Activated CD8-positive, alpha-beta memory T cell treated with anti-CD3 and anti-CD28 coated beads, Interleukin-2, amount 50 U/mL, for 1 hour (primary cell): ENCODE results near the gene KDELR1.
A peak's percentile ranks its signal among the peaks of the same experiment; 100 is the strongest.

Experiments
- DNase-seq: peaks from one replicate; pipeline ENCODE4 v3.0.0-alpha.2; 2020; ENCODE audit errors: extremely low read depth

The KDELR1 gene

GRCh38 chr19:48371367-48371766 is 20.0 kb downstream of the KDELR1 start:
- no peak for DNase-seq

GRCh38 chr19:48370955-48371354 is 20.4 kb downstream of the KDELR1 start:
- DNase-seq: no peak

DNA sequence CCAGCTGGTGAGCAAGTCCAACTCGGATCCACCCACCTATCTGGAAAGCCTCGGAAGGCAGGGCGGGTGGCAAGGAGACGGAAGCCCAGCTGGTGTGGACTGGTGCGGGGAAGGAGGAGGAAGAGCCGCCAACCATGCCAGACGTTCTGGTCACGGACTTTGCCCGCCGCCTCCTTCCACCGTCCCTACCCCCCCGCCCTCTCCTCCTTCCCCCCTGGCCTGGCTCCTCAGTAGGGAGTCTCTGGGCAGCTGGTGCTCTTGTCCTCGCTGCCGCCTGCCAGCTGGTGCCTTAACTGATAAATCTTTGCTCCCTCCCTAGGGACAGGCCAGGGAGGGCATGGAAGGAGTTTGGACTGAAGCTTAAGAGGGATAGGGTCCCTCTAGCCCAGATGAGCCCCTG is 22.4 kb downstream of the KDELR1 start:
- no peak for DNase-seq

GRCh38 chr19:48367855-48368254 is 23.5 kb downstream of the KDELR1 start:
- no peak for DNase-seq

GRCh38 chr19:48365602-48366001 is 25.7 kb downstream of the KDELR1 start:
- no peak for DNase-seq

DNA sequence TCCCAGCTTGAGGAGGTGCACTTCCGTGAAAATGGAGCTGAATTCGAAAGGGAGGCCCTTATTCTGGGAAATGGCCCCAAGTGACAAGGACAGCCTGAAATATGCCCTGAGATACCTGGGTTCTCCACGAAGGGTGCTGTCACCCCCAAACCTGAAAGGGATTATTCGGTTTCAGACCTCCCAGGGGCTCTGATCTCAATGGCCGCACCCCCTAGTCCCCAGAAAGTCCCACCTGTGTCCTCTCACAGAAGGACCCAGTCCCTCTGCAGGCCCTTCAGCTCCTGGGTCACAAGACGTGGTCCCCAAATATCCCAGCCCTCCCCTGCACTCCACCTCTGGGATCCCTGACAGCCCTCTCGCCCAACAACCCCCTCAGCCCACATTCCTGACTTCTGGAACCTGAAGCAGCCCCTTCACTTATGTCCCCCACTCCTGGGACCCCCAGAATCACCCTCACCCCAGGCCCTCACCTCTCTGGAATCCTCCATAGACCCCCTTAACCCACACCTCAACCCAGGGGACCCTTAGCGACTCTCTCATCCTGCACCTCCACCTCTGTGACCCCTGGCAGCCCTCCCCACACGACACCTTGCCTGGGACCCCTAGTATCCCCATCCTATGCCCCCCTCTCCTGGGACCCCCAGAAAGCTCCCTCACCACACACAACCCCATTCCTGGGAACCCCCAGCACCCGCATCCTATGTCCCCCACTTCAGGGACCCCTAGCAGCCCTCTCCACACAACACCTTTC is 26.6 kb downstream of the KDELR1 start:
- DNase-seq: no peak

DNA sequence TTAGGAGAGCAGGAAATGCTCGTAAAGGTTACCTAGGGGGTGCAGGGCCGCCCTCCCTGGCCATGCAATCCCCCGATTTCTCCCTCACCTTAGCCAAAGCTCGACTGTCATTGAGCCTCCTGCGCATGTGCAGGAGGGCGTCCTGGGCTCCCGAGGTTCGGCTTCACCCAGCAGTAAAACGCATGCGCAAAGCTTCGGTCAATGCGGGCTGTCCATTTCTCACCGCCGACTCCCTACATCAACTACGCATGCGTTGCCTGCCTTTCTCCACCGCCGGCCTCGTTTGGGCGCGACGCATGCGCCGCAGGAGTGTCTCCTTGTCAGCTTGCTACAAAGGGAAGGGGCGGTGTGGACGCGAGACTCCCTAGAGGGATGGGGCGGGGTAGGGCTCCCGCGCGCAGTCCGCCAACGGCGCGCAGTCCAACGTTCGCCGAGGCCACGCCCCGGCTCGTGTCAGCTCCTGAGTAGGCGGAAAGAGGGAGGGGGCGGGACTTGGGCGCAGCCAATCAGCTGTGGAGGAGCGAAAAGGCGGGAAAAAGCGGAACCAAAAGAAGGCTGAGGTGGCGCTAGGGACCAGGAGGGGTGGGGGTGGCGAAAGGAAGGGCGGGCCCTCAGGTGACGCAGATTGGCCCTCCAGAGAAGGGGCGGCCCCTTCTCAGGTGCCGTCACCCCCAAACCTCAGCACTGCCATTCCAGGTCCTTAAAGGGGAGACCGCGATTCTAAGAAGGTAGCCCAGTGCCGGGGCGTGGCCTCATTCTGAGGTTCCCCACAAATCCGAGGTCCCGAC is 27.3 kb downstream of the KDELR1 start, which contains the start of the genes SYNGR4 and TMEM143:
TSS of gene SYNGR4 (plus strand) at position 558 of the 788 bp plus-strand sequence. CDS start 1,476 bp downstream, outside the sequence.
TSS of gene TMEM143 (minus strand) at position 131 of the 788 bp plus-strand sequence. CDS start at position 111, 20 bp downstream.
- peak; percentile 97 for DNase-seq

DNA sequence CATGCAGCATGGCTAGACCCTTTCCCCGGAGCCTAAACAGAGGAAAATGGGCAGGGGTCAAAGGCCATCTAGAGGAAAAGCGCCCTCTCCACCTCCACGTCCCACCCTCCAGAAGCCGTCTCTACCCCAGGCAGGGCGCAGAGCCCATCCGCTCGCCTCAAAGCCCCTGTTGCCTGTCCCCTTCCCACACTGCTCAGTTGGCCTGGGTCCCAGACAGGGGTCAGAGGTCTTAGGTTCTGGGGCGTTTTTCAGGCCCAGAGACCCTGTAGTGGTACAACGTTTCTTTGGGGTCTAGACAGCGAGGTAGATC is 27.9 kb downstream of the KDELR1 start:
- DNase-seq: no peak

DNA sequence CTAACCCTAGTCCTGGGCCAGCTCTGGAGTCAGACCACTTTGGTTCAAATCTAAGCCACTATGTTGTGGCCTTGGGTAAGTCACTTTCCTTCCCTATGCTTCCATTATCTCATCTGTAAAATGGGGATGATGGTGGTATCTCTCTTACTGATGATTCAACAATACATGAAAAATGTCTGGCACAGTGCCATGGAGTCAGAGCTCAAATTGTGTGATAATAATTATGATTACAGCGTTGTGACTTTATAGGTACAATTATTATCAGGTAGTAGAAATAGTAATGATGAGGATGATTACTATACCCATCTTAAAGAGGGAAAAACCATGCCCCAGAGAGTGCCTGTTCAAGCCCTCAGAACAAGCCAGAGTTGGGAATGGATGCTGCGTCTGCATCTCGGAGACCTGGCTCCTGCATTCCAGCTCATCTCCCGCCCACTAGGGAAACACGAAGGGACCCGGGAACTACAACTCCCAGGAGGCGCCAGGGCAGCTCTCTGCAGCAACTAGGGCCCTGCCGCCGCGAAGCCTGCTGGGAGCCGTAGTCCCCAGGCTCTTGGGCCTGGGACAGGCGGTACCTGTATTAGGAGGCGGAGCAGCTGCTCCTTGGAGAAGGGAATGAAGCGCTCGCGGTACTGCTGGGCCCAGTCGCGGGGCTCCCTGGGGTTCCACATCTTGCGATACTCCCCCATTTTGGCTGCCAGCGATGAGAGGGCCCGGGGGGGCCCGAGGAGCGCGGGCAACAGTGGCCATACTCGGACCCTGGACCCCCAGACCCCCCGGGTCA is 28.4 kb downstream of the KDELR1 start:
- DNase-seq: peak; percentile 71

- no peak for DNase-seq
Observed at GRCh38 chr19:48361912-48362311, 29.4 kb downstream of the KDELR1 start.

GRCh38 chr19:48359123-48359522 is 32.2 kb downstream of the KDELR1 start:
- DNase-seq: no peak

- no peak for DNase-seq
Observed at GRCh38 chr19:48355365-48355954, 35.9 kb downstream of the KDELR1 start.

DNA sequence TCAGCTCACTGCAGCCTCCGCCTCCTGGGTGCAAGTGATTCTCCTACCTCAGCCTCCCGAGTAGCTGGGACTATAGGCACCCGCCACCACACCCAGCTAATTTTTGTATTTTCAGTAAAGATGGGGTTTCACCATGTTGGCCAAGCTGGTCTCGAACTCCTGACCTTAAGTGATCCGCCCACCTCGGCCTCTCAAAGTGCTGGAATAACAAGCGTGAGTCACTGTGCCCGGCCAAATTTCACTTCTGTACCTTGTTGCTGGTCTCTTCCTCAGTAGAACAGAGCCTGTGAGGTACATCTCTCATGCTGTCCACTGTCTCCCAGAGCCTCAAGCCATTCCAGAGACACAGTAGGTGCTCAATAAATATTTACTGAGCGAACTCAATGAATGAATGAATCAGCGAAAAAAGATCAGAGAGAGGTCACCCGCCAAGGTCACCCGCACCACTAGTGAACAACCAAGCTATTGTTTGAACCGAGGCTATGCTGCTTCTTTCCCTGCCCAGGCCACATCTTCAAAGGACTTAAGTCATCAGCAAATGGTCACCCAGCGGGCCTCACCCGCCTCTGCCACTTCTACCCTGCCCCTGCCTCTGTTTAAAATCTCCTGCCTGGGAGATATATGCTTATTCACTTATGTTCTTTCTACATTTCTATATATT is 36.9 kb downstream of the KDELR1 start:
- no peak for DNase-seq

GRCh38 chr19:48353677-48354076 is 37.7 kb downstream of the KDELR1 start:
- no peak for DNase-seq

- no peak for DNase-seq
Observed at GRCh38 chr19:48351341-48351752, 40.0 kb downstream of the KDELR1 start.

DNA sequence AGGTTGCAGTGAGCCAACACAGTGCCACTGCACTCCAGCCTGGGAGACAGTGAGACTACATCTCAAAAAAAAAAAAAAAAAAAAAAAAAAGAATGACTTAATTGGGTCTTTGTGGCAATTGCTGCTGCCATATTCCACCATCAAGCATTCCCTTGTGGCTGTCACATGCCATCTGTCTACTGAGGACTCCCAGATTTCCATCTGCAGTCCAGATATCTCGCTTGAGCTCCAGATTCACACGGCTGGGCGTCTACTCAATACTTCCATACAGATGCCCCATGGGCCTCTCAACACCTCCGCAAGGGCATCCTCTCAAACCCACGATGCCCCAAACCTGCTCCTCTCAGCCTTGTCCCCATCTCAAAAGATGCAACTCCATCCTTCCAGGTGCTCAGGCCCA is 40.5 kb downstream of the KDELR1 start:
- no peak for DNase-seq

- DNase-seq: no peak
Observed at GRCh38 chr19:48348737-48349136, 42.6 kb downstream of the KDELR1 start.

DNA sequence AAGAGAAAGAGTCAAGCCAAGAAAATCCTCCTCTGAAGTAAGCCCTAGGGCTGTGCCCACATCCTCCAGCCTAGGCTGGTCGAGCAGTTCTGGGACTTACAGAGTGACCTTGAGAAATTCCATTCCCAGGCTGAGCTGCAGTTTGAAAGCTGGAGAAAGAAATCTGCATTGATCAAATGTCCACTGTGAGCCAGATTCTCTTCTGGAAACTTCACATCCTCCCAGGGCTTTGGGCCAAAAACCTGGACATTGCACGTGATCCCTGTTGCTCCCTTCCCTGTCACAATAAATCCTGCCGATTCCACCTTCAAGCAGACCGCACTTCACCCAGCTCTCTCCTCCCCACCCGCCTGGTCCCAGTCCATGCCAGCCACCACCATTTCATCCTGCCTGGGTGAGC is 43.3 kb downstream of the KDELR1 start:
- no peak for DNase-seq

- no peak for DNase-seq
Observed at GRCh38 chr19:48346191-48346590, 45.2 kb downstream of the KDELR1 start.

DNA sequence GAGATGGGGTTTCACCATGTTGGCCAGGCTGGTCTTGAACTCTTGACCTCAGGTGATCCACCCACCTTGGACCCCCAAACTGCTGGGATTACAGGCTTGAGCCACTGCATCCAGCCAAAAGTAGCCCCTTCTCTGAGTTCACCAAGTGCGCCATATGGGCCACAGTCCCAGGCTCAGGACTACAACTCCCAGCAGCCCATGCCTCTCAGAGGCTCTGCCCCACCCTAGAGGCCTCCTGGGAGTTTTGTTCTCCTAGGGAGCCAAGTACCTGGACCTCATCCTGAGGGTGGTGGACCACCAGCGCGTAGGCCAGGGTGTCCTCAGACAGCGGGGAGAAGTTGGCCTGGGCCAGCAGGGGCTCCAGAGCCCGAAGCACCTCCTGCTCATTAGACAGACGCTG is 46.5 kb downstream of the KDELR1 start:
- no peak for DNase-seq

DNA sequence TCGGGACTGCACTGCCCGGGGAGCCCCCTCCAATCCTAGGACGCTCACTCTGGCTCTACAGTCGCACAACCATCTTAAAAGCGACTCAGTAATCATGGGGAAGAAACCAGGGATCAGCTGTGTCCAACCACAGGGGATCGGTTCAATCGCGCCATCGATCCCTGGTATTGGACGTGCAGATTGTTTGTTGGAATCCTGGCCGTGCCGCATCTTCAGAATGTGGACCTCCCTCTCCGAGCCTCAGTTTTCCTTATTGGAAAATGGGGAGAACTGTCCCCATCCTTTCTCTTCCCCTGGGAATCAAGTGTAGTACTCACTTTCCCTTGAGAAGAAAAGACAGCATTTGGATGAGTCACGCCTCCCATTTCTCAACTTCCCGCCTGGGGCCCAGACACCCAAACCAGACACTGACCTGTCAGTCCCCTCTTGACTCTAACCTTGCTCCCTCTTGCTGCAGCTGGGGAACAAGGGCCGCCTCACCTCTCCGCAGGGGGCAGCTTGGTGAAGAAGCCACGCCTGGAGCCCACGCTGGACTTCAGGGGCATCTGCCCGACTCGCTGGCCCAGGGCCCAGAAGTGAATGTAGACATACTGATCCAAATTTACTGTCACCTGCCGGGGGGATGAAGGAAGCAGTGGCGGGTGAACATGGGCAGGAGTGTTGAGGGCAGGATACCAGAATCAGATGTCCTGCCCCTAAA is 48.4 kb downstream of the KDELR1 start:
- DNase-seq: no peak
